ENCODE data around the gene ATP6V0B.
A peak's percentile ranks its signal among the peaks of the same experiment; 100 is the strongest.

Gene ATP6V0B

GRCh38 chr1:43977376-43978263 is 2.9 kb downstream of the ATP6V0B start:
- no peak overlapping the region for H3K4me3 ChIP-seq (ENCODE audit: low read length)
- TF ChIP-seq, protein P1, sequence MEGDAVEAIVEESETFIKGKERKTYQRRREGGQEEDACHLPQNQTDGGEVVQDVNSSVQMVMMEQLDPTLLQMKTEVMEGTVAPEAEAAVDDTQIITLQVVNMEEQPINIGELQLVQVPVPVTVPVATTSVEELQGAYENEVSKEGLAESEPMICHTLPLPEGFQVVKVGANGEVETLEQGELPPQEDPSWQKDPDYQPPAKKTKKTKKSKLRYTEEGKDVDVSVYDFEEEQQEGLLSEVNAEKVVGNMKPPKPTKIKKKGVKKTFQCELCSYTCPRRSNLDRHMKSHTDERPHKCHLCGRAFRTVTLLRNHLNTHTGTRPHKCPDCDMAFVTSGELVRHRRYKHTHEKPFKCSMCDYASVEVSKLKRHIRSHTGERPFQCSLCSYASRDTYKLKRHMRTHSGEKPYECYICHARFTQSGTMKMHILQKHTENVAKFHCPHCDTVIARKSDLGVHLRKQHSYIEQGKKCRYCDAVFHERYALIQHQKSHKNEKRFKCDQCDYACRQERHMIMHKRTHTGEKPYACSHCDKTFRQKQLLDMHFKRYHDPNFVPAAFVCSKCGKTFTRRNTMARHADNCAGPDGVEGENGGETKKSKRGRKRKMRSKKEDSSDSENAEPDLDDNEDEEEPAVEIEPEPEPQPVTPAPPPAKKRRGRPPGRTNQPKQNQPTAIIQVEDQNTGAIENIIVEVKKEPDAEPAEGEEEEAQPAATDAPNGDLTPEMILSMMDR (conservative IDR thresholded peaks at IDR 0.05; ENCODE audit: low read depth, low read length): no peak
- no peak for DNase-seq (ENCODE audit: low read depth)

- H3K4me3 ChIP-seq (ENCODE audit: low read length): no peak overlapping the region
- TF ChIP-seq, protein P1 (conservative IDR thresholded peaks at IDR 0.05; ENCODE audit: low read depth, low read length): no peak
- DNase-seq (ENCODE audit: low read depth): no peak
These were observed 3.4 kb downstream of the ATP6V0B start for GRCh38 chr1:43978264-43978550.

GRCh38 chr1:43978551-43979260 is 3.9 kb downstream of the ATP6V0B start, which contains the start of gene B4GALT2:
TSS of gene B4GALT2 (plus strand) at chr1:43979210. CDS start at chr1:43981161, 1,951 bp downstream.
- peak within 1 kb of the TSS; percentile 69 for H3K4me3 ChIP-seq (ENCODE audit: low read length)
- TF ChIP-seq, protein P1 (conservative IDR thresholded peaks at IDR 0.05; ENCODE audit: low read depth, low read length): no peak
- DNase-seq (ENCODE audit: low read depth): no peak

DNA sequence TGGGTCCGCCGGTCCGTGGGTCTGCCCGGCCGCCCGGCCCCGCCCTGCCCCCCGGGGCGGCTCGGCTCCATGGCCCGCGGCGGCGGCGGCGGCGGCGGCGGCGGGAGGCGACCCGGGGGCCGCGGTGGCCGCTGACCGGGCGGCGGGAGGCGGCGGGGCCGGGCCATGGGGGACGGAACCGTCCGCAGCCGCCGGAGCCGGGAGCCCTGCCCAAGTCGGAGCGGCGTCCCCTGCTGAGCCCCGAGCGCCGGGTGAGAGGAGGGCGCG is 4.4 kb downstream of the ATP6V0B start:
- TF ChIP-seq, protein P1 (conservative IDR thresholded peaks at IDR 0.05; ENCODE audit: low read depth, low read length): no peak
- DNase-seq (ENCODE audit: low read depth): no peak
- H3K4me3 ChIP-seq (ENCODE audit: low read length): peak overlapping the region; percentile 54

DNA sequence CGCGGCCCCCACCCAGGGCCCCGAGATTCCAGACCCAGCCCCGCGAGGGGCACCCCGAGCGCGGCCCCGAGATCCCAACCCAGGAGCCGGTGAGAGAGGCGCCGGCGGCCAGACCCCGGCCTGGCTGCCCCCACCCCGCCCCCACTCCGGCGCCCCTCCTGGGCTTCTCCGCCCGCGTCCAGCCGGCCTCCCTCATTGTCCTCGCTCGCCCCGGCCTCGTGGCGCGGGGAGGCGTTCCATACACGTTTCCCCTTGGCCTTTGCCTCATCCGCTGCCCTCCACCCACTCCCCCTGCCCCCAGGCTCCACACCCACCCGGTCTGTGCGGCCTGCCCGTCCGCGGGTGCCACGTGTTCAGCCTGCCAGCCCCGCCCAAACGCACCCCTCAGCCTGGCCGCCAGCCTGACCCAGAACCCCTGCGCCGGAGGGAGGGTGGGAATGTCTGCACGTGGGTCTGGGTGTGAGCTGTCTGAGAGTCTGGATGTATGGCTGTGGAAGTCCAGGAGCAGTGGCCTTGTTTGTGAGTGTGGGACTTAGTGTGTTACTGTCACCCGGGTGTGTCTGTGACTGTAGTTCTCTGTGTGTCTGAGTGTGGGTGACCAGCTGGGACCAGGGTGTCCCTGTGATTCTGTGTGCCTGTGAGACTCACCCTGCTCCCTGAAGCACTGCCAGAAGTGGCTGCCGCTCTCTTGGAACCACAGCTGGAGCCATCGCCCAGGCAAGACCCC is 4.9 kb downstream of the ATP6V0B start:
- TF ChIP-seq, protein P1 (conservative IDR thresholded peaks at IDR 0.05; ENCODE audit: low read depth, low read length): no peak
- DNase-seq (ENCODE audit: low read depth): no peak
- peak overlapping the region; percentile 54 for H3K4me3 ChIP-seq (ENCODE audit: low read length)

DNA sequence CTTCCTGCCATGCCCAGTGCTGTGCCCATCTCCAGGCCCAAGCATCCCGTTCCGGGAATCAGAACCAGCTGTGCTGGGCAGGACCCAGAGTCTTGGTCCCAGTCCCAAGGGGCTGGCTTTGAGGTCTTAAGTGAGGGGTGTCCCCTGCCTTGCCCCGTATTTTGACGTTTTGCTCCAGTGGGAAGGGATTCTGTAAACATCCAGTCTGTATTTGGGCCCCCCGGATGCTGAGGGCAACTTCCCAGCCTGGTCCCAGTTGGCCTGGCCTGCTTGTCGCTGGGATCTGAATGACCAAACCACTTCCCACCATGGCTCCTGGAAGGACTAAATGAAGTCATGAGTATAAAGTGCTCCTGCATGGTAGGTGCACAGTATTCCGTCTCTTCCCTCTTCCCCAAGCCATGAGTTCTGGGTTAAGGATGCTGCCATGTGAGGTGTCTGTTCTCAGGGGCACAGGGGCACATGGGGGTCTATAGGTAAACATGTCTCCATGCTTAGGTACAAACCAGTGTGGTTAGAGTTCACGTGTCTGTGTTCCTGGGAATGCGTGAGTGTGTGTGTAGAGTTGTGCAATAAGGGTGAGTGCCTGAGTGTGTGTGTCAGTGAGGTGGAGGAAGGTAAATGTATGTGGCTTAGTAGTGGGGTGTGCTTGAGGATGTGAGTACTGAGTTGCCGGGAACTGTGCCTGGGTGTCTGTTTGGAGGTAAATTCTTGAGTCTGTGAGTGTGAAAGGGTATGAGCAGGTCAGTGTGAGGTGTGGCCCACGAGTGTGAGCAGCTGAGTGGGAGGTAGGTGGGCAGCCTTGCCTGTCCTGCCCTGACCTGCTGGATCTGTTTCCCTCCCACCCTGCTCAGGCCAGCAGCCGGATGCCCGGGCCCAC is 5.7 kb downstream of the ATP6V0B start:
- TF ChIP-seq, protein P1 (conservative IDR thresholded peaks at IDR 0.05; ENCODE audit: low read depth, low read length): no peak
- peak overlapping the region; percentile 54 for H3K4me3 ChIP-seq (ENCODE audit: low read length)
- DNase-seq (ENCODE audit: low read depth): no peak
